ENCODE data around the gene DOP1A. TPM values are rescaled to one million over a fixed set of nuclear protein-coding genes. Genes with fewer than 3 reads are reported as not detected.

The DOP1A gene
- total RNA-seq, 4 donors from 2014 or later, result 44.8 to 118 (median 53.5) TPM

DNA sequence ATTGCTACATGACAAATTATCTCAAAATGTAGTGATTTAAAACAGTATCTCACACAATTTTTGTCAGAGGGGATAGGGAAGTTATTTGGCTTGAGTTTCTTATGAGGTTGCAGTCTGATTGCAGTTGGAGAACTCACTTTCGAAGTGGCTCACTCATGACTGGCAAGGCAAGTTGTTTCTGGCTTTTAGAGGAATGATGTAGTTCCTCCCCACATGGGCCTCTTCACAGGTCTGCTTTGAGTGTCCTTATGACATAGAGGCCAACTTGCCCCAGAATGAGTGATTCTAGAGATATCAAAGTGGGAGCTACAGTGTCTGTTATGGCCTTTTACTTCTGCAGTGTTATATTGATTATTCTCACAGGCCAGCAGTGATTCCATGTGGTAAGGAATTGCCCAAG, 6.1 kb downstream of the DOP1A start:
- H3K27ac ChIP-seq, result no peak overlapping the region
- no peaks in the 10 kb centered on the region for H3K27me3 ChIP-seq
- no peak overlapping the region for H3K4me3 ChIP-seq
- no peaks in the 10 kb centered on the region for H3K9me3 ChIP-seq
- no peak for DNase-seq (ENCODE audit: low spot score in 2 of 2)
- H3K36me3 ChIP-seq, result no peaks in the 10 kb centered on the region
- TF ChIP-seq POLR2A (IDR thresholded peaks at IDR 0.05) (no peak), EP300 (IDR thresholded peaks at IDR 0.05) (no peak), POLR2AphosphoS5 (IDR thresholded peaks at IDR 0.05) (no peak)
- TF ChIP-seq, protein P1, sequence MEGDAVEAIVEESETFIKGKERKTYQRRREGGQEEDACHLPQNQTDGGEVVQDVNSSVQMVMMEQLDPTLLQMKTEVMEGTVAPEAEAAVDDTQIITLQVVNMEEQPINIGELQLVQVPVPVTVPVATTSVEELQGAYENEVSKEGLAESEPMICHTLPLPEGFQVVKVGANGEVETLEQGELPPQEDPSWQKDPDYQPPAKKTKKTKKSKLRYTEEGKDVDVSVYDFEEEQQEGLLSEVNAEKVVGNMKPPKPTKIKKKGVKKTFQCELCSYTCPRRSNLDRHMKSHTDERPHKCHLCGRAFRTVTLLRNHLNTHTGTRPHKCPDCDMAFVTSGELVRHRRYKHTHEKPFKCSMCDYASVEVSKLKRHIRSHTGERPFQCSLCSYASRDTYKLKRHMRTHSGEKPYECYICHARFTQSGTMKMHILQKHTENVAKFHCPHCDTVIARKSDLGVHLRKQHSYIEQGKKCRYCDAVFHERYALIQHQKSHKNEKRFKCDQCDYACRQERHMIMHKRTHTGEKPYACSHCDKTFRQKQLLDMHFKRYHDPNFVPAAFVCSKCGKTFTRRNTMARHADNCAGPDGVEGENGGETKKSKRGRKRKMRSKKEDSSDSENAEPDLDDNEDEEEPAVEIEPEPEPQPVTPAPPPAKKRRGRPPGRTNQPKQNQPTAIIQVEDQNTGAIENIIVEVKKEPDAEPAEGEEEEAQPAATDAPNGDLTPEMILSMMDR (IDR thresholded peaks at IDR 0.05), result no peak
- 86% methylated on average over 1 of the region's 1 CpG for WGBS
- H3K4me1 ChIP-seq, result peaks cover 53% of the 10 kb centered on the region

DNA sequence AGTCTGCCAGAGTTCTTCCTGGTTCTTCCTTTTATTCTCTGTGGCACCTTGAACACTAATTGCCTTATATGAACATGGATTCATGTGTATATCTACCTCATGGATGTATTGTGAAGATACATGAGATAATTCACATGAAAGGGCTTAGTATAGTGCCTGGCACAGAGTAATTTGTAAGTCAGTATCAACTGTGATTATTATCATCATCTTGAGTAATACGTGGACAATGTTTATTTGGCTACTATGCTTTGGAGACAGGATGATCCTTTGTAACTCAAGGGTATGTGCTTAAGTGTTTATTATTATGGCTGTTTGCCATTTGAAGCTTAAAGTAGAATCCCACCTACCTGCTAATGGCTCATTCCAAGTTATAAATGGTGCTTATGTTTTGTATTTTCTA, 16.0 kb downstream of the DOP1A start:
- peaks cover 7% of the 10 kb centered on the region for H3K4me1 ChIP-seq
- TF ChIP-seq POLR2AphosphoS5 (IDR thresholded peaks at IDR 0.05), result no peak
- TF ChIP-seq EP300 (IDR thresholded peaks at IDR 0.05), result no peak
- TF ChIP-seq, protein P1 (IDR thresholded peaks at IDR 0.05), result no peak
- TF ChIP-seq POLR2A (IDR thresholded peaks at IDR 0.05), result no peak
- H3K27me3 ChIP-seq, result no peaks in the 10 kb centered on the region
- 41% methylated on average over 1 of the region's 1 CpG for WGBS
- H3K36me3 ChIP-seq, result no peaks in the 10 kb centered on the region
- no peak overlapping the region for H3K27ac ChIP-seq
- H3K9me3 ChIP-seq, result no peaks in the 10 kb centered on the region
- no peak for DNase-seq (ENCODE audit: low spot score in 2 of 2)
- no peak overlapping the region for H3K4me3 ChIP-seq

DNA sequence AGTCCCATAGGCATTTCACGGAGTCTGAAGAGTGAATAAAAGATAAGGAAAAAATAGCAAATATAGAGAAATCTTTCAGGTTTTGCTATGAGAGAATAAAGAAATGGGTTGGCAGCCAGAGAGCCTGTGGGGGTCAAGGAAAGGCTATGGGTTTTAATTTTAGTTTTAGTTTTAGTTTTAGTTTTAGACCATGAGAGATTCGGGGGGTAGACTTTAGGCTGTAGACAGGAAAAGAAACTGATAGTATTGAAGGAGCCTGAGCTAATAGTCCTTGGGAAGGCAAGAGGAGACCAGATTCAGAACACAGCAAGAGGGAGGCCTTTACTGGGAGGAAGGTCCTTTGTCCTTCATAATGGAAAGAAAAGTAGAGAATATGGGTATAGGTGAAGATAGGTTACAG, 19.3 kb downstream of the DOP1A start:
- no peak for DNase-seq (ENCODE audit: low spot score in 2 of 2)
- Histone ChIP-seq H3K4me1 (peaks cover 3% of the 10 kb centered on the region), H3K27ac (no peak overlapping the region), H3K4me3 (no peak overlapping the region), H3K9me3 (no peaks in the 10 kb centered on the region), H3K27me3 (no peaks in the 10 kb centered on the region), H3K36me3 (no peaks in the 10 kb centered on the region)
- TF ChIP-seq POLR2A (IDR thresholded peaks at IDR 0.05) (no peak), POLR2AphosphoS5 (IDR thresholded peaks at IDR 0.05) (no peak), EP300 (IDR thresholded peaks at IDR 0.05) (no peak)
- TF ChIP-seq, protein P1 (IDR thresholded peaks at IDR 0.05), result no peak
- WGBS, result 89% methylated on average over 2 of the region's 2 CpGs

DNA sequence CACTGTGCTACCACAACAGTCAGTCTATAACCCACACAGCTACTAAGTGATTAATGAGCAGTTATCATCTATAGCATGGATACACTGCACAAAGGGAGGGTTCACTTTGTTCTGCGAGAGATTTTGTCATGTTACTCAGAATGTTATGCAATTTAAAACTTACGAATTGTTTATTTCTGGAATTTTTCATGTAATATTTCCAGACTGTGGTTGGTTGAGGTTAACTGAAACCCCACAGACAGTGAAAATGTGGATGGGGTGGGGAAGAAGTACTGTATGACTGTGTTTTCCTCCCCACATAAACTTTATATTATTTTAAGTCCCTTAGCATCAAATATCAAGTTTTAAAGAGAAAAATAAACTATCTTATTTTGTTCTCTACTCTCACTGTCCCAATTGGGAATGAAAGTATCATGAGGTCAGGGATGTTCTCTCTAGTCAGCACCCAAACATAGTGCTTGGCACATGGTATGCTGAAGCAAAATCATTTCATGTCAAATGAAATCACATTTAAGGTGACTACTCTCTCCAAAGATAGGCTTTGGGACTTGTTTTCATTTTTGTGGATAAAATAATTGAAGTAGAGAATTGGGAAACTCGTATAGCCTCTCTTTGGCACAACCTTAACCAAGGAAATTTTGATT, 25.4 kb downstream of the DOP1A start:
- H3K9me3 ChIP-seq, result no peaks in the 10 kb centered on the region
- 56% methylated on average over 3 of the region's 3 CpGs for WGBS
- TF ChIP-seq EP300 (IDR thresholded peaks at IDR 0.05) (no peak), POLR2A (IDR thresholded peaks at IDR 0.05) (no peak), POLR2AphosphoS5 (IDR thresholded peaks at IDR 0.05) (no peak)
- TF ChIP-seq, protein P1 (IDR thresholded peaks at IDR 0.05), result no peak

DNA sequence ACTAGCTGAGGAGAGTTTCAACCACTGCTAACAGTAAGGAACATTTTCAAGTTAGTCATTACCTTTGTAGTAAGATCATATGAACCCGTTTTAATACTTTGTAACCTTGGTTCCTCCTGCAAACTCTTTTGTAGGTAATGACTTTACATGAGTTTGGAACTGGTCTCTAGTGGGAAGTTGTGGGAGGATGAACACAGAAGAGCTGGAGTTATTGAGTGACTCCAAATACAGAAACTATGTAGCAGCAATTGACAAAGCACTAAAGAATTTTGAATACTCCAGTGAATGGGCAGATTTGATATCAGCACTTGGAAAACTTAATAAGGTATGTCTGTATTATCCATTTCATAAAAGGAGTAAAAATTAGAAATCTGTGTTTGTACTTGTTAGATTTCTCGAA, 29.3 kb downstream of the DOP1A start:
- WGBS, result 59% methylated on average over 2 of the region's 2 CpGs

More for the DNA sequence above, 25.4 kb downstream of the DOP1A start:
- Histone ChIP-seq H3K4me1 (peaks cover 11% of the 10 kb centered on the region), H3K27me3 (no peaks in the 10 kb centered on the region), H3K27ac (no peak overlapping the region), H3K36me3 (no peaks in the 10 kb centered on the region), H3K4me3 (no peak overlapping the region)
- no peak for DNase-seq (ENCODE audit: low spot score in 2 of 2)

More for the DNA sequence above, 29.3 kb downstream of the DOP1A start:
- Histone ChIP-seq H3K4me3 (no peak overlapping the region), H3K27ac (no peak overlapping the region), H3K27me3 (no peaks in the 10 kb centered on the region), H3K9me3 (no peaks in the 10 kb centered on the region), H3K36me3 (peaks cover 10% of the 10 kb centered on the region), H3K4me1 (peaks cover 11% of the 10 kb centered on the region)
- TF ChIP-seq EP300 (IDR thresholded peaks at IDR 0.05) (no peak), POLR2AphosphoS5 (IDR thresholded peaks at IDR 0.05) (no peak)
- DNase-seq (ENCODE audit: low spot score in 2 of 2), result no peak
